Ovary (tissue), 9 donors: ENCODE measurements around the gene GRIN1. TPM values are rescaled to one million over a fixed set of nuclear protein-coding genes. Genes with fewer than 3 reads are reported as not detected.

Experiments
- DNase-seq, 5 donors: peaks; one replicate each; pipeline ENCODE4 v3.0.0-alpha.2; 2019 to 2020
- H3K27ac ChIP-seq, 2 donors: fragments of 200-600 bp; one replicate each; pipeline versions ENCODE4 v1.5.1 to v1.8.0; 2019 to 2022
- H3K27me3 ChIP-seq: fragments of 200-600 bp; one replicate; pipeline ENCODE4 v1.8.0; 2022
- H3K36me3 ChIP-seq: fragments of 200-600 bp; sonication (generic); one replicate; pipeline ENCODE4 v1.5.1; 2019
- H3K4me1 ChIP-seq: one replicate; pipeline ENCODE4 v1.8.1; 2013; ENCODE audit warnings: mild to moderate bottlenecking, moderate library complexity; ENCODE audit not compliant: insufficient read depth
- H3K4me3 ChIP-seq: fragments of 200-600 bp; sonication (generic); one replicate; pipeline ENCODE4 v1.5.1; 2017
- H3K9me3 ChIP-seq, 2 donors: fragments of 200-600 bp in 1 of 2; sonication (generic) in 1 of 2; one replicate each; pipeline versions ENCODE4 v1.5.1 to v1.8.1; 2013 to 2019; ENCODE audit warnings: mild to moderate bottlenecking in 1 of 2, moderate library complexity in 1 of 2
- EP300 ChIP-seq: sonication (generic); formaldehyde crosslinking; IDR thresholded peaks from one replicate; pipeline ENCODE4 v1.6.1; 2017; ENCODE audit warnings: antibody characterized with exemption
- POLR2A ChIP-seq: fragments of 450-650 bp; IDR thresholded peaks from one replicate; pipeline ENCODE4 v1.6.1; 2017; ENCODE audit warnings: antibody characterized with exemption, mild to moderate bottlenecking, moderate library complexity
- WGBS, 3 donors: extraction: QIAGEN DNeasy Blood & Tissue Kit in 1 of 3; methylation state at CpG; one replicate each; pipeline versions ENCODE4 v1.1.5 to v1.1.7; 2013 to 2017; 5-methylcytosine and 5-hydroxymethylcytosine counted together
- intact Hi-C, 4 donors: fragments of 100-400 bp; cut with DNase I; formaldehyde crosslinking; loops; one replicate each; pipeline versions ENCODE4 v1.11.0 to v1.15.1; 2022 to 2023
- polyA plus RNA-seq, 2 donors: library from polyadenylated mRNA; stranded (reverse); fragments of 200-250 nt in 1 of 2; fragments of 350-450 nt in 1 of 2; fragmentation: Illumina TruSeq in 1 of 2; extraction: RNeasy Lipid Tissue Mini Kit (QIAGEN cat#74804) in 1 of 2; gene quantifications; one replicate each; pipeline ENCODE4 v1.2.3, GENCODE V29; 2013 to 2014
- total RNA-seq, 7 donors: library from RNA; depleted of rRNA in 2 of 7; stranded (reverse); fragments of >200 nt in 2 of 7; fragmentation: NEBNext Ultra II Directional in 3 of 7; extraction: Animal tissue kit (Norgen Biotek cat#: 25700) in 3 of 7; gene quantifications; one replicate each; pipeline versions ENCODE4 v1.1.0 to v1.2.4, GENCODE V29; 2016 to 2023
- TF ChIP-seq, protein P1 (sequence below), 3 donors: fragments of 450-650 bp in 2 of 3; fragments of 200-600 bp in 1 of 3; IDR thresholded peaks; one replicate each; pipeline versions ENCODE4 v1.5.1 to v1.8.0; 2016 to 2022; ENCODE audit warnings: antibody characterized with exemption in 3 of 3, mild to moderate bottlenecking in 1 of 3
- donor health status: DM: no; HTN: no; CAD: no; lungs with moderate emphysema.
- donor health status: DM: no; HTN: no; CAD: no.
- donor health status: Bipolar disorder and iron deficiency.
- donor health status: DM: yes; HTN: yes; CAD: no.
- donor health status: DM: no; HTN: no; CAD: no.
- donor health status: DM: yes; HTN: yes; CAD: no.

GRIN1 gene
- total and polyA plus RNA-seq, 9 donors: 0.15 TPM; not detected in 8

DNA sequence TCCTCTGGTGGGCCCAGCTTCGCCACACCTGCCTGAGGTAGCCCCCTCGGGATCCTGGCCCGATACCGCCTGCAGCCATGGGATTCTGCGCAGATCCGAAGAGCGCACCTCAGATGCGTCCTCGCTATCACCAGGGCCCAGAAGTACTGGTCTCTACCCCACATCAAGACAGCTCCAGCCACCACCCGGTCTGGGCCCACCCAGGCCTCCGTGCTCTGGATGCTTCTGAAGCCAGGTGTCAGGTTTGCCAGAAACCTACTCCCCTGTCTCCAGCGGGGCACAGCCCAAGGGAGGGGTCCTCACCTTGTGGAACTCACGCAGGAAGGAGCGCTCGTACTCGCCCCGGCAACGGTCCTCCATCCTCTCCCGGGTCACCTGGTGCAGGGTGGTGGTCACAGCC, 47.0 kb downstream of the GRIN1 start:
- Histone ChIP-seq H3K4me3 (no peak overlapping the region), H3K36me3 (no peaks in the 10 kb centered on the region), H3K27me3 (no peaks in the 10 kb centered on the region), H3K9me3 (no peaks in the 10 kb centered on the region), H3K27ac (no peak overlapping the region), H3K4me1 (peaks cover 19% of the 10 kb centered on the region)
- TF ChIP-seq POLR2A: no peak
- TF ChIP-seq EP300: no peak
- TF ChIP-seq, protein P1, sequence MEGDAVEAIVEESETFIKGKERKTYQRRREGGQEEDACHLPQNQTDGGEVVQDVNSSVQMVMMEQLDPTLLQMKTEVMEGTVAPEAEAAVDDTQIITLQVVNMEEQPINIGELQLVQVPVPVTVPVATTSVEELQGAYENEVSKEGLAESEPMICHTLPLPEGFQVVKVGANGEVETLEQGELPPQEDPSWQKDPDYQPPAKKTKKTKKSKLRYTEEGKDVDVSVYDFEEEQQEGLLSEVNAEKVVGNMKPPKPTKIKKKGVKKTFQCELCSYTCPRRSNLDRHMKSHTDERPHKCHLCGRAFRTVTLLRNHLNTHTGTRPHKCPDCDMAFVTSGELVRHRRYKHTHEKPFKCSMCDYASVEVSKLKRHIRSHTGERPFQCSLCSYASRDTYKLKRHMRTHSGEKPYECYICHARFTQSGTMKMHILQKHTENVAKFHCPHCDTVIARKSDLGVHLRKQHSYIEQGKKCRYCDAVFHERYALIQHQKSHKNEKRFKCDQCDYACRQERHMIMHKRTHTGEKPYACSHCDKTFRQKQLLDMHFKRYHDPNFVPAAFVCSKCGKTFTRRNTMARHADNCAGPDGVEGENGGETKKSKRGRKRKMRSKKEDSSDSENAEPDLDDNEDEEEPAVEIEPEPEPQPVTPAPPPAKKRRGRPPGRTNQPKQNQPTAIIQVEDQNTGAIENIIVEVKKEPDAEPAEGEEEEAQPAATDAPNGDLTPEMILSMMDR (IDR thresholded peaks at IDR 0.05): no peak
- WGBS, 3 donors: 88 to 95% (median 92%) methylated on average over 19 of the region's 19 CpGs
- intact Hi-C loops: no loop called here
- no peak for DNase-seq

DNA sequence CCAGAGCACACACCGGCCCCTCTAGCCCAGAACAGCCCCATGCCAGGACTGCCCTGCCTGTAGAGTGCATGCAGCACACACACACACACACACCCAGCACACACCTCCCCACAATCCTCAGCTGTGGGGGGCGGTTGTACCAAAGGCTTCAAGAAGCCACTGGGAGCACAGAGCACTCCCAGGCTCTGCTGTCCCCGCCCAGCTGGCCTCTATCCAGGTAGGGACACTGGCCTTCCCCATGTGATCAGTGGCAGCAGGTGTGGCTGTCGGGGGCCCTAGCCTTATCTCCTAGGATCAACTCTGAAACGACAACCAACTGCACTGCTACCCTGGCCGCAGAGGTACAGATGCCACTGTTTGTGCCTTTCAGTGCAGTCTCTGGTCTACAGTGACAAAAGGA, 47.4 kb downstream of the GRIN1 start:
- no peaks in the 10 kb centered on the region for H3K36me3 ChIP-seq
- 56 to 76% (median 73%) methylated on average over 5 to 6 of the region's 6 CpGs for WGBS, 3 donors

GRCh38 chr9:137187386-137187785, 48.4 kb downstream of the GRIN1 start:
- Histone ChIP-seq H3K36me3 (no peaks in the 10 kb centered on the region), H3K4me3 (peak overlapping the region; percentile 98), H3K4me1 (peaks cover 19% of the 10 kb centered on the region), H3K27ac (no peak overlapping the region), H3K9me3 (no peaks in the 10 kb centered on the region), H3K27me3 (no peaks in the 10 kb centered on the region)
- 77 to 87% (median 82%) methylated on average over 15 of the region's 15 CpGs for WGBS, 3 donors
- TF ChIP-seq EP300: no peak
- no peak for TF ChIP-seq POLR2A
- TF ChIP-seq, protein P1 (IDR thresholded peaks at IDR 0.05): no peak
- intact Hi-C loops: no loop called here
- DNase-seq: no peak

More for the DNA sequence above, 47.4 kb downstream of the GRIN1 start:
- Histone ChIP-seq H3K27ac (no peak overlapping the region), H3K4me1 (peaks cover 19% of the 10 kb centered on the region), H3K27me3 (no peaks in the 10 kb centered on the region), H3K9me3 (no peaks in the 10 kb centered on the region), H3K4me3 (no peak overlapping the region)
- intact Hi-C loops: no loop called here
- TF ChIP-seq POLR2A (no peak), EP300 (no peak)
- TF ChIP-seq, protein P1 (IDR thresholded peaks at IDR 0.05): no peak
- DNase-seq: no peak

- Histone ChIP-seq H3K36me3 (no peaks in the 10 kb centered on the region), H3K27me3 (no peaks in the 10 kb centered on the region), H3K27ac (peak overlapping the region; percentile 88 to 93), H3K4me1 (peaks cover 19% of the 10 kb centered on the region), H3K4me3 (peak overlapping the region; percentile 98), H3K9me3 (no peaks in the 10 kb centered on the region)
- DNase-seq: no peak
- WGBS, 3 donors: 0 to 1% (median 0%) methylated on average over 30 to 31 of the region's 31 CpGs
- intact Hi-C loops: no loop called here
- no peak for TF ChIP-seq EP300
- TF ChIP-seq POLR2A: no peak
- TF ChIP-seq, protein P1 (IDR thresholded peaks at IDR 0.05): no peak
These were observed 49.1 kb downstream of the GRIN1 start for GRCh38 chr9:137188086-137188489.
